GM12875 (cell line): ENCODE results near the gene EHBP1.
A peak's percentile ranks its signal among the peaks of the same experiment; 100 is the strongest.

Source experiments
- H3K4me3 ChIP-seq: one replicate; pipeline ENCODE4 v1.5.1; 2011; ENCODE audit warnings: low read depth, low read length, control low read depth
- TF ChIP-seq, protein P1 (sequence below): IDR thresholded peaks from 2 replicates; pipeline ENCODE4 v1.5.1; 2011; ENCODE audit warnings: low read depth, mild to moderate bottlenecking, control low read depth, inconsistent platforms, low read length, moderate library complexity, borderline replicate concordance; ENCODE audit not compliant: insufficient read depth

Gene EHBP1

DNA sequence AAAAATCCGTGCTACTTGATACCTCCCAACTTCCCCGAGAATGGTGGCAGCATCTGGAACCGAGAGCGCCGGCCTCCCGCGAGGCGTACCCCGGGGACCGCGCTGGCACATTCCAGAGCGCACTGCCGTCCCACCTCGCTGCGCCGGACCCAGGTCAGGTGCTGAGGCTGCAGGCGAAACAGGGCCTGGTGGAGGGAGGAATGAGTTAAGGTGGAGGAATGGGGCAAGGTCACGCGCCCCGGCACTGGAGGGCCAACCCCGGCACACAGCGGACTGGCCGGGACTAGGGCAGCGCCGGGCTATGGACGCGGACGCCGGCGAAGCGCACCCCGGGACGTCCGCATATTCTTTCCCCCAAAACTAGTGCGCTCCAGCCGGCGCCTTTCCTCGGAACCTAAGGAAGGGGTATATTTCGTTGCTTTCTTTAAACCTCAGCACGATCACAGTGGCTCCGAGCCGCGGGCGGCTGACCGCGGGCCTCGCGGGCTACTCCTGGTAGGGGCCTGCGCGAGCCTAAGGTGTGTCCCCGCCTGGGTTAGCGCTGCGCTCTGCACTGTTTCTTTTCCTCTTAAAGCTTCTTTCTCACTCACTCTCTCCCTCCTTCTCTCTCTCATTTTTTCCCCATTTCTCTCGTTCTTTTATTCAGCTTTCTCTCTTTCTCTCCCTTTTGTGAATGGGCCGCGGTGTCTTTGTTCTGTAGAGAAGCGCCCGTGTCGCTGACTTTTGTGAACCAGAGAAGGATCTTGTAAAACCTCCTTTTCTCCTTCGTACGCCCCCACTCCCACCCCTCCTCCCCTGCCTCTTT, 343.1 kb downstream of the EHBP1 start:
- TF ChIP-seq, protein P1, sequence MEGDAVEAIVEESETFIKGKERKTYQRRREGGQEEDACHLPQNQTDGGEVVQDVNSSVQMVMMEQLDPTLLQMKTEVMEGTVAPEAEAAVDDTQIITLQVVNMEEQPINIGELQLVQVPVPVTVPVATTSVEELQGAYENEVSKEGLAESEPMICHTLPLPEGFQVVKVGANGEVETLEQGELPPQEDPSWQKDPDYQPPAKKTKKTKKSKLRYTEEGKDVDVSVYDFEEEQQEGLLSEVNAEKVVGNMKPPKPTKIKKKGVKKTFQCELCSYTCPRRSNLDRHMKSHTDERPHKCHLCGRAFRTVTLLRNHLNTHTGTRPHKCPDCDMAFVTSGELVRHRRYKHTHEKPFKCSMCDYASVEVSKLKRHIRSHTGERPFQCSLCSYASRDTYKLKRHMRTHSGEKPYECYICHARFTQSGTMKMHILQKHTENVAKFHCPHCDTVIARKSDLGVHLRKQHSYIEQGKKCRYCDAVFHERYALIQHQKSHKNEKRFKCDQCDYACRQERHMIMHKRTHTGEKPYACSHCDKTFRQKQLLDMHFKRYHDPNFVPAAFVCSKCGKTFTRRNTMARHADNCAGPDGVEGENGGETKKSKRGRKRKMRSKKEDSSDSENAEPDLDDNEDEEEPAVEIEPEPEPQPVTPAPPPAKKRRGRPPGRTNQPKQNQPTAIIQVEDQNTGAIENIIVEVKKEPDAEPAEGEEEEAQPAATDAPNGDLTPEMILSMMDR, result no peak
- no peak overlapping the region for H3K4me3 ChIP-seq

DNA sequence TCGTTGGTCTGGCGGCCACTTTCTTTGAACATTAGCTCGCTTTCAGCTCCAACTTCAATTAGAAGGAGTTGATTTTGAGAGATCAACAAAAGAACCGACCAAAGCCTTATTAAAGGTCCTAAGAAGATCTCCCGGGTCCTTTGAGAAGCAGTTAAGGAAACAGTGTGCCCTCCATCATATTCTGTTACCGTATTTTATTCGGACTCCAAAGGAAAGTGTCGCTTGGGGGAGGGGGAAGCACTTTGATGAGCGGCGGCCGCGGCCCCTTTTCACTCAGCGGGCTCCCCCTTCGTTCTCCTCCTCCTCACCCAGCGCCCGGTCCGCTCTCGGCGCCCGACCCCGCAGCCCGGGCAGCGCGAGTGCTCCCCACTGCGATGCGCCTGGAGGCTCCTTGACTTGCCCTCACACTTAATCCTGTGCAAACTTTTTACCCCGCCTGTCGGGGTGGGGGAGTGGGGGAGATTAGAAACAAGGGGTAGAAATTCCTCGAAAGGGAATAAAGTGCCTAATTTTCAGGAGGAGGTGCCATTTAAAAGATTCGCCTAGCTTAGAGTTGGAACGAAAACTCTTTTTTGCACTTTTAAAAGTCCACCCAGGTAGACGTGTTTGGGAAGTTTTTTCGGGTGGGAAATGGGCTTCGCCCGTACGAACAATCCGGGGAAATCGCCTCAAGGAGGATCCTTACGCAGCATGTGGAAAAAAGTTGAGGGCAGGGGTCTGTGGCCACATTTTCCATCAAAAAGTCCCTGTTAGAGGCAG, 343.9 kb downstream of the EHBP1 start:
- H3K4me3 ChIP-seq, result peak overlapping the region; percentile 62
- TF ChIP-seq, protein P1, result no peak

DNA sequence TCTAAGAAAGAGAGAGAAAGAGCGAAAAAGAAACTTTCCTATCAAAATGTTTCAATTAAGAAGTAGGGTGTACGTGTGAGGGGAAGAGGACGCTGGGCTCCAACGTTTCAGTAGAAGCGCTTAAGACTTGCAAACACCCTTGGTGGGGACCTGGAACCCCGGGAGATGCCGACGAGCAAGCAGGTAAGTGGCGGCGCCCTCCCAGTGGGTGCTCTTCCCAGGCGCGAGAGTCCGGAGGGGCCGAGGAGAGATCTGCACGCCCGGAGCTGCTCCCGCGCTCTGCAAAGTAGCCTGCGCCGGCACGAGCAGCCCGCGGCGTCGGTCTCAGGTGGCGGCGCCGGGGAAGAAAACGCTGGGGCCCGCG, 344.4 kb downstream of the EHBP1 start:
- peak overlapping the region; percentile 62 for H3K4me3 ChIP-seq
- TF ChIP-seq, protein P1, result no peak

DNA sequence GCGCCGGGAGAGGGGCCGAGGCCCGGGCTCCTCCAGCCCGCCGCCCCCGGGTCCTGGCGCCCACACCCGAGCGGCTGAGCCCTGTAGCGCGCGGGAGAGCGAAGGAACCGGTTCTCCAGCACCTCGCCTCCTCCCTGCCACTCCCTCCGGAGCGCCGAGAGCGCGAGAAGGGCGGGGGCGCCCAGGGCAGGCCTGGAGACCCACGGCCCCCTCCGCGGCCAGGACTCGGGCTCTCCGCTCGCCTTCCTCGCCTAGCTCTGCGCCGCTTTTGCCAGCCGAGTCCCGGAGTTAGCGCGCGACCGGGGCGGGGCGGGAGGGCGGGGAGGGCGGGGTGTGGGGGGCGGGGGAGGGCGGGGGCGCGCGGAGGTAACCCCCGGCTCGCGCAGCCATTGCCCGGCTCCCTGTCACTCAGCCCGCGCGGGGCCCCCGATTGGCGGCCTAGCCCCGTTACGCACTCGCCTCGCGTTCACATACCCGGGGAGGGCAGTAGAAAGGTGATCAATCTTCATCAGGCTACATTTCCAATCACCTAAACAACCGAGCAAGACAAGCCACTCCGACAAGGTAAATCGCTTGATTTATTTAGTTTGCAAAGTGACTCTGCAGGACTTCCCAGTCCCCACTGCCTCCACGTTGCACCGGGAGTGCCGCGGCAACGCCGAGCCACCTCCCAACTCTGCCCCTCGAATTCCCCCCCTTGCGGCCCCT, 345.0 kb downstream of the EHBP1 start, which contains the start of gene OTX1:
TSS of gene OTX1 (plus strand) at position 497 of the 708 bp plus-strand sequence. CDS start 2,161 bp downstream, outside the sequence.
- peak within 1 kb of the TSS; percentile 67 for H3K4me3 ChIP-seq
- TF ChIP-seq, protein P1, result no peak

DNA sequence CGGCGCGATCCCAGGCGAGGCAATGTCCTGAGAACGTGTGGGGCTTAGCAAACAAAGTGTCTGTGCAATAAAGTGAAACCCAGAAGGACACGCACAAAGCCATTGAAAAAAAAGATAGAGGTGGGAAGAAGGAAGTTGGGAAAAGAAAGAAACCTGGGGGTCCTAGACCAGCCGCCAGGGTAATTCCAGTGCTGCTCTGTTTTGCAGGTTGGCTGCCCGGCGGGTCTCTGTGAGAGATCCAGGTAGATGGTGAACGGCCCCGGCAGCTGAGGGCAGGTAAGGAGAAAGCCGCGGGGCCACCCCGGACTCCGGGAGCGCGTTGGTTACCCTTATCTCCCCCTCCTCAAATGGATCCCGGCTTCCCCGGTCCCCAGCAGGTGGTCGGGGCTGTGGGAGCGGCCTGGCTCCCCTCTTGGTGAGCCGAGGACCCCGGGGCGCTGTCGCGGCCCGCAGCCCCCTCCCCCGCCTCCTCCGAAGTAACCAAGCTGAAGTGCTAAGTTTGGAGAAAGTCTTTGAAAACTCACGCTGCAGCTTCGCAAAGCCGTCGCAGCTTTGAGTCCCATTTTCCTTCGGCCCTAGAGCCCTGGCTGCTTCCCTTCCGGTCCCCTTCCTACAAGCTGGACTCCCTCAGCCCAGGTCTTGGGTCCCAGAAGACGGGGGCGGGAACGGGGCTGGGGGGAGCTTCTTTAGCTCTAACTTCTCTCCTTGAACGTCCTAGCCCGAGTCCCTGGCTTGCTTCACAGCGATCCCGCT, 345.7 kb downstream of the EHBP1 start:
- TF ChIP-seq, protein P1, result no peak

DNA sequence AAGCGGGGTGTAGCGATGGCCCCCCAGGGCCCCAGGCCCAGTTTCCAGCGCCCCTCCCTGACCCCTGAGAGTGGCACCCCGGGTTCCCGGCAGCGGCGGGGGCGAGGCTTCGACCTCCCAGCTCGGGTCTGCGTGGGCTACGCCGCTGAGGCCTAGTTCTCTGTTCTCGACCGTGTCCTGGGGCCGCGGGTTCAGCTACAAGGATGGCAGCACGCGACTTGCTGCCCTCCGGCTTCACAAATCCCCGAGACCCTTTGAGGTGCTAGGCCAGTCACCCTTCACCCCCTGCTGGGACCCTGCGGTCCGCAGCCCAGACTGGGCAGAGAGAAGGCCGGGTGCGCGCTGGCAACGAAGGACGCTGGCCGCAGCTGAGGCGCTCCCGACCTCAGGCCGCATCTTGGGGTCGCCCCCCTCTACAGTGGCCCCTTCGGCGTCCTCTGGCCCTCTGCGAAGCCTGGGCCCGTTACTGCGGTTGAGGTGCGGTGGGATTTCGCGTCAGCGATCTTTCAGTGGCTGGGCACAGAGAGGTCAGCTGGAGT, 346.4 kb downstream of the EHBP1 start:
- TF ChIP-seq, protein P1, result no peak
- H3K4me3 ChIP-seq, result no peak overlapping the region

More for the DNA sequence above, 345.7 kb downstream of the EHBP1 start:
- peak overlapping the region; percentile 67 for H3K4me3 ChIP-seq
